Measurements from ENCODE around the gene PHOX2A.

The PHOX2A gene

DNA sequence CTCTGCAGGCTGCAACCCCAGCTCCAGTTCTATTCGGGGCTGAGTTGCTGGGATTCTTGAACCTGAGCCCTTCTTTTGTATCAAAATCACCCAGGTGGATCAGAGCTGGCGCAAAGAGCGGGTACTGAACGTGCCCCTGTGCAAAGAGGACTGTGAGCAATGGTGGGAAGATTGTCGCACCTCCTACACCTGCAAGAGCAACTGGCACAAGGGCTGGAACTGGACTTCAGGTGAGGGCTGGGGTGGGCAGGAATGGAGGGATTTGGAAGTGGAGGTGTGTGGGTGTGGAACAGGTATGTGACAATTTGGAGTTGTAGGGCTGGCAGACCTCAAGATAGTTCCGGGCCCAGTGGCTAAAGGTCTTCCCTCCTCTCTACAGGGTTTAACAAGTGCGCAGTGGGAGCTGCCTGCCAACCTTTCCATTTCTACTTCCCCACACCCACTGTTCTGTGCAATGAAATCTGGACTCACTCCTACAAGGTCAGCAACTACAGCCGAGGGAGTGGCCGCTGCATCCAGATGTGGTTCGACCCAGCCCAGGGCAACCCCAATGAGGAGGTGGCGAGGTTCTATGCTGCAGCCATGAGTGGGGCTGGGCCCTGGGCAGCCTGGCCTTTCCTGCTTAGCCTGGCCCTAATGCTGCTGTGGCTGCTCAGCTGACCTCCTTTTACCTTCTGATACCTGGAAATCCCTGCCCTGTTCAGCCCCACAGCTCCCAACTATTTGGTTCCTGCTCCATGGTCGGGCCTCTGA lies 48.3 kb downstream of the PHOX2A start:
- in situ Hi-C loops (cut with MboI; ENCODE audit: low pct_unique_long_range_greater_than_20kb, low sequenced_read_pairs): no loop called here
- DNase-seq: no peak

DNA sequence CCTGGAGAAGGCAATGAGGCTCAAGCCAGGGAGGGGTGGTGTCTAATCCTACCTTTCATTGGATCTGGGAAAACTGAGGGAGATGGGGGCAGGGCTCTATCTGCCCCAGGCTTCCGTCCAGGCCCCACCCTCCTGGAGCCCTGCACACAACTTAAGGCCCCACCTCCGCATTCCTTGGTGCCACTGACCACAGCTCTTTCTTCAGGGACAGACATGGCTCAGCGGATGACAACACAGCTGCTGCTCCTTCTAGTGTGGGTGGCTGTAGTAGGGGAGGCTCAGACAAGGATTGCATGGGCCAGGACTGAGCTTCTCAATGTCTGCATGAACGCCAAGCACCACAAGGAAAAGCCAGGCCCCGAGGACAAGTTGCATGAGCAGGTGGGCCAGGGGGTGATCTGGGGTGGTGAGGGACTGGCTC lies 52.0 kb downstream of the PHOX2A start, which contains the start of gene FOLR1:
Gene FOLR1, plus strand, starts transcription at position 180 of the 421 bp plus-strand sequence. Its CDS starts 34 bp downstream, at position 214.
- in situ Hi-C loops (cut with MboI; ENCODE audit: low pct_unique_long_range_greater_than_20kb, low sequenced_read_pairs): no loop called here

DNA sequence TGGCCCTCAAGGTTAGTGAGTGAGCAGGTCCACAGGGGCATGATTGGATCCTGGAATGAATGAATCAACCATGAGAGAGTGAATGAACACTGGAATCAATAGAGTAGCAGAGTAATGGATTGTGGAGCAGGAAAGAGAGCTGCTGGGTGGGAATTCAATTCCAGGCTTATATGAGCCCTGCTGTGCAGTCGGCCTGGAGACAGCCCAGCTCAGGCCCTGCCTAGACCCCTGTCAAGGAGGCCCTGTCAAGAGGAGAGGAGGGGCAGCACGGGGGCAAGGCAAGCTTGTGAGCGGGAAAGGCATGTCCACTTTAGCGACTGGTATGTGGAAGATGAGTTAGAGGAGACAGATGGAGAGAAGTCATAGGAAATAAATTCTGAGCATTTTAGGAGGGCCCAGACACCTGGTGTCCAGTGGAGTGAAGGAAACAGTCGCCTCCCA lies 53.3 kb downstream of the PHOX2A start:
- no peak for DNase-seq

More for the DNA sequence above, 52.0 kb downstream of the PHOX2A start, which contains the start of gene FOLR1:
- DNase-seq: no peak

DNA sequence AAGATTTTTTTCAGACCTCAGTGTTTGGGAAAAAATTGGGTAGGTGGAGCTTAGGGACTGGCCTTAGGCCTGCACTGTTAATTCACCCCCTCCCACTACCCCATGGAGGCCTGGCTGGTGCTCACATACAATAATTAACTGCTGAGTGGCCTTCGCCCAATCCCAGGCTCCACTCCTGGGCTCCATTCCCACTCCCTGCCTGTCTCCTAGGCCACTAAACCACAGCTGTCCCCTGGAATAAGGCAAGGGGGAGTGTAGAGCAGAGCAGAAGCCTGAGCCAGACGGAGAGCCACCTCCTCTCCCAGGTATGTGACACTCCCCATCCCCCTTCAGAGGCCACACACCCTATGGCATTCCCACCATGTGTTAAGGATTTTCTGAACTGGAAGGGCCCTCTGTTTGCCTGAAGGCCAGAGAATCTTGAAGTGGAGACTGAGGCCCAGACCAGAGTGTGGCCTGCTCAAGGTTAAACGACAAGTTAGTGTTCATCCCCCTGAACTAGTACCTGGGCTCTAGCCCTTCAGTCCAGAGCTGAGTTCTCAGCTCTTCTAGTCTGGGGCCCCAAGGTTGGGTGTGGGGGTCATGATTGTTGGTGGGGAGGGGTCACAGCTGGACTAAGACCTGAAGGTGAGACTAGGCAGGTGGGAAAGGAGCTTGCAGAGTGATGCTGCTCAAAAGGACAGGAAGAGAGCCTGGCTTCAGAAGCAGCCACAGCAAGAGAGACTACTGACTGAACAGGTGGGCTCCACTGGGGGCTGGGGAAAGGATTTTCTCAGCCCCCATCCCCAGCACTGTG lies 54.3 kb downstream of the PHOX2A start:
- DNase-seq: no peak

More for the DNA sequence above, 53.3 kb downstream of the PHOX2A start:
- in situ Hi-C loops (cut with MboI; ENCODE audit: low pct_unique_long_range_greater_than_20kb, low sequenced_read_pairs): no loop called here

More for the DNA sequence above, 54.3 kb downstream of the PHOX2A start:
- in situ Hi-C loops (cut with MboI; ENCODE audit: low pct_unique_long_range_greater_than_20kb, low sequenced_read_pairs): no loop called here

All from KBM-7 (cell line).